Lung microvascular endothelial cell (primary cell): Measurements from ENCODE around the gene PARP3. TPM values are rescaled to one million over a fixed set of nuclear protein-coding genes. Genes with fewer than 3 reads are reported as not detected.
"Not testable (repeated sequence)": the region's sequence is repeated elsewhere in the genome, so short reads cannot be mapped to it uniquely, and the experiment has no call there.

Source experiments
- DNase-seq, 2 donors: peaks; one replicate each; pipeline versions ENCODE4 v3.0.0 to v3.0.0-alpha.2; 2010; ENCODE audit warnings: low read depth in 2 of 2
- total RNA-seq: library from RNA; depleted of rRNA; stranded (reverse); fragments of >200 nt; gene quantifications from 2 replicates; pipeline ENCODE4 v1.2.1, GENCODE V29; 2014

PARP3 gene
- 4.6 and 7.4 TPM in 2 replicates for total RNA-seq

DNA sequence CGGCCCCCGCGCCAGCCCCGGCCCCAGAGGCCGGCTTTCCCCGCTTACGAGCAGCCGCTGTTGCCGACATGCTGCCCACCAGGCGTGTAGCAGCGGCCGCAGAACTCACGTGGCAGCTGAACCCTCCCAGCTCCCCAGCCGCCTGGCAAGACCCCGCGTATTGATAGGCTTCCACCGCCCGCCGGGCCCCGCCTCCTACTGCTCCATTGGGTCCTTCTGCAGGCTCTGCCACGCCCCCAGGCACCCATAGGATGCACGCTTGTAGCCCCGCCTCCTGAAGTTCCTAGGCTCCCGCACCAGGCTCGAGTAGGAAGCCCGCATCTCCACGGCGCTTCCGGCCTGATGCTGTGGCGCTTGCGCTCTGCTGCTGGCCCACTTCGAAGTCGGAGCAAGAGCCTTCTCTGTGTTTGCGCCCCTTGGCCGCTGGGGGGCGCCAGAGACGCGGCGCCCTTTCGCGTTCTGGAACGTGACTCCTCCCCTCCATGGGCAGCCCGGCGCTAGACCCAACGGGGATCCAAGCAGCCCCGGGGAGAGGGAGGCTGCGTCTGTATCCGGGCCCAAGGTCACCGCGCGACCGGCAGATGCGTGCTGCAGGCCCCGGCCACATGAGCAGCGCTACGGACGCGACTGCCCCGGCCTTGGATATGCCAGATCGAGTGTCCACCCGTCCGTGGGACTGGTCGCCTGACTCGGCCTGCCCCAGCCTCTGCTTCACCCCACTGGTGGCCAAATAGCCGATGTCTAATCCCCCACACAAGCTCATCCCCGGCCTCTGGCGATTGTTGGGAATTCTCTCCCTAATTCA is at the start of gene PARP3, which contains the start of gene RRP9:
Gene PARP3 (plus strand): TSS at position 566 of the 805 bp plus-strand sequence. CDS start 993 bp downstream, outside the sequence.
Gene RRP9 (minus strand): TSS at position 107 of the 805 bp plus-strand sequence. CDS start 37 bp downstream, at position 70.
- DNase-seq: peak; percentile 100

- DNase-seq: no peak
These were observed 47.8 kb upstream of the PARP3 start for GRCh38 chr3:51894391-51894790.

GRCh38 chr3:51894939-51895338 is 47.2 kb upstream of the PARP3 start:
- no peak for DNase-seq

GRCh38 chr3:51896607-51897305 is 45.4 kb upstream of the PARP3 start:
- DNase-seq: no peak

- DNase-seq: no peak
These were observed 44.8 kb upstream of the PARP3 start for GRCh38 chr3:51897391-51897790.

- DNase-seq: not testable (repeated sequence)
These were observed 42.1 kb upstream of the PARP3 start for GRCh38 chr3:51900043-51900442.

DNA sequence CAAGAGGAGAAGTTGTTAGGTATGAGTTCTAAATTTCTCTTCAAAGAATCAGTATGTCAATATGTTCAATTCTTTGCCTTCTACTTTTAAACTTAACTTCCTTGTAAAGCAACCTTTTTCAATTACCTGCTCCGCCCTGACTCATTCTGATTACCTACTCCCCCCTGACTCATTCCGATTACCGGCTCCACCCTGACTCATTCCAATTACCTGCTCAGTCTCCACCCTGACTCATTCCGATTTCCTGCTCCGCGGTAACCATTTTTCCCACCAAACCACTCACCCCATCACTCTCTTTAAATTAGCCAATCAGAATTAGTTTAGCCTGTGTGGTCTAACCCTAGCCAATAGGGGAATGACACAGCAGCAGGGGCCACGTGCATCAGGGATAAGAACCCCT is 39.8 kb upstream of the PARP3 start:
- not testable (repeated sequence) for DNase-seq

DNA sequence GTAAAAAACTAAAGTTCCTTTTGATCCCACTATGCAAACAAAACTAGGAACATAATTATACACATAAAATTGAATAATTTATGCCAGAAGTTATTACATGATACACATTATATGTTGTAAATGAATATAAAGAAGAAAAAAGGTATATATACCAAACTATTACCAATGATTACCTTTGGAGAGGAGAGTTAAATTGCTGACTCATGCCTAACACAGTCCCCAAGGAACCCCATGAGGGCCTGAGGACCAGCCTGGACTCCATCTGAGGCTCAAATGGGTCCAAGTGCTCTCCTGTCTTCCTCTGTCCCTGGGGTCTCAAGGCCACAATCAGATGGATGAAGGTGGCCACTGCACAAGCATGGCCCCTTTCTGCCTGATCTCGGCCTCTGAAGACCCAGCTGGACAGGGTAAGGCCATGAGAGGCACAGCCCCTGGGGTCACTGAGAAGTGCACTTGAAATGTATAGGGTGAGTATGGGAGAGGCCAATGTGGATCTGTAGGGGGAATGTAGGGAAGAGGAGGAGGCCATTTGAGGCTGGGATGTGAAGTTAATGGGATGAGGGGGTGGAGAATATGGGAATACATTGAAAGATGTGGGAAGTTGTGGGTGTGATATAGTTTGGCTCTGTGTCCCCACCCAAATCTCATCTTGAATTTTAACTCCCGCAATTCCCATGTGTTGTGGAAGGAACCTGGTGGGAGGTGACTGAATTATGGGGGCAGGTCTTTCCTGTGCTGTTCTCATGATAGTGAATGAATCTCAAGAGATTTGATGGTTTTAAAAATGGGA is 37.9 kb upstream of the PARP3 start:
- no peak for DNase-seq

GRCh38 chr3:51908026-51908425 is 34.1 kb upstream of the PARP3 start:
- no peak for DNase-seq

GRCh38 chr3:51916418-51916817 is 25.7 kb upstream of the PARP3 start:
- DNase-seq: no peak

DNA sequence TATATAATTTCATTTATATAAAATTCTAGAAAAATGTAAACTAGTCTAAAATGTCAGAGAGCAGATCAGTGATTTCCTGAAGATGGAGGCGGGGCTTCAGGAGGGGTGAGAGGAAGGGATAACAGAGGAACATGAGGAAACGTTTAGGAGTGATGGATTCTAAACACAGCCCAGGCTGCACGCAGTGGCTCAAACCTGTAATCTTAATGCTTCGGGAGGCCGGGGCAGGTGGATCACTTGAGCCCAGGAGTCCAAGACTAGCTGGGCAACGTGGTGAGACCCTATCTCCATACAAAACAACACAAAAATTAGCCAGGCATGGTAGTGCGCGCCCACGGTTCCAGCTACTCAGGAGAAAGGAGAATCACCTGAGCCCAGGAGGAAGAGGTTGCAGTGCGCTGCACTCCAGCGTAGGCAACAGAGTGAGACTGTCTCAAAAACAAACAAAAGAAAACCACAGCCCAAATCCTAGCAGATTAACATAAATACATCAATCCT is 21.0 kb upstream of the PARP3 start:
- DNase-seq: no peak

DNA sequence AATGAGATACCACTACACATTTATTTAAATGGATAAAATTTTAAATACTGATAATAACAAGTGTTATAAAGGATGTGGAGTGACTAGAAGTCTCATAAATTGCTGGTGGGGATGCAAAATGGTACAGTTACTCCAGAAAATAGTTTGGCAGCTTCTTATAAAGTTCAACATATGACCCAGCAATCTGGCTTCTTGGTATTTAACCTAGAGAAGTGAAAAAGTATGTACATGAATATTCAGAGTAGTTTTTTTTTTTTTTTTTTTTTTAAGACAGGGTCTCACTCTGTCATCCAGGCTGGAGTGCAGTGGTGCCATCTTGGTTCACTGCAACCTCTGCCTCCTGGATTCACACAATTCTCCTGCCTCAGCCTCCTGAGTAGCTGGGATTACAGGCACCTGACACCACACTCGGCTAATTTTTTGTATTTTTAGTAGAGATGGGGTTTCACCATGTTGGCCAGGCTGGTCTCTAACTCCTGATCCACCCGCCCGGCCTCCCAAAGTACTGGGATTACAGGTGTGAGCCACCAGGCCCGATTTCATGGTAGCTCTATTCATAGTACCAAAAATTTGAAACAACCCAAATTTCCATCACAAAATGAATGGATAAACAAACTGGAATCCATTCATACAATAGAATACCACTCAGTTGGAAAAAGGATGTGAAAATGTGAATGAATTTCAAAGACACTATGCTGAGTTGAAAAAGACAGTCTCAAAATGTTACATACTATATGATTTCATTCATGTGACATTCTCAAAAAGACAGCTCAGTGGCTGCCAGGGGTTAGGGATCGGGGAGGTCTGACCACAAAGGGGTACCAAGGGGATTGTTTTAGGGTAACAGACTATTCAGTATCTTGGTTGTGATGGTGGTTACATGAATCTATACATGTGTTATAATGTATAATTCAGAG is 14.8 kb upstream of the PARP3 start:
- no peak for DNase-seq

DNA sequence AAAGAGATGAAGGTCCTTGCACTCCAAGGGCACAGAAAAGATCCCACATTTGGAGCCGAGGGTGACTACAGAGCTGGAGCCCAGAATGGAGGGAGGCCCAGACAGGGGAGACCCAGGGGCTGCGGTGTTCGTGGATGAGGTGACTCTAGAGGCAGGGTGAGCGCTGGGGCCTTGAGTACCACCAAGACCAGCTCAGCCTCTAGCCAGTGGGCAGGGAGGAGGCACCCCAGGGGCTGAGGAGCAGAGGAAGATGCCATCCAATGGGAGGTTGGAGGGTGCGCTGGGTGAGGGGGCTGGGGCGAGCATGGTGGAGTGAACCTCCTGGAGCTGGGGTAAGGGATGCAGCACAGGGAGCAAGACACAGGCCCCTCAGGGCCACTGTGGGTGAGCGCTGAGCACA is 13.7 kb upstream of the PARP3 start:
- no peak for DNase-seq

DNA sequence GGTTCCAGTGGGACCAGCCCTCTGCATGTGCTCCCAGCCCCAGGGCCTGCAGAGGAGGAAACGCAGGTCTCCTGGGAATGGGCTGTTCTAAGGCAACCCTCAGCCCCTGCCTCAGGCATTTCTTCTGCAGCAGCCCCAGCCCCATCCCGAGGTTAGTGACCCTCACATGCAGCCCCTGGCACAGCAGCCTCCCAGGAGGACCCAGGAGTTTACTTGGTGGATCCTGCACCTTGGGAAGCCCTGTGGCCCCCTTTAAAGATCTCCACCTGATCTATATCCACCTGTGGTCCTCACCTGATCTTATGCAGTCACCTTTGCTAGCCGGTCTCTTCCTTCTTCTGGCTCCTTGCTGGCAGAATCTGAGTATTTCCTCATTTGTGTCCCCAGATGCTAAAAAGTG is 13.2 kb upstream of the PARP3 start:
- DNase-seq: not testable (repeated sequence)

- DNase-seq: no peak
These were observed 12.7 kb upstream of the PARP3 start for GRCh38 chr3:51929420-51930003.

- DNase-seq: no peak
These were observed 11.7 kb upstream of the PARP3 start for GRCh38 chr3:51930439-51930838.

DNA sequence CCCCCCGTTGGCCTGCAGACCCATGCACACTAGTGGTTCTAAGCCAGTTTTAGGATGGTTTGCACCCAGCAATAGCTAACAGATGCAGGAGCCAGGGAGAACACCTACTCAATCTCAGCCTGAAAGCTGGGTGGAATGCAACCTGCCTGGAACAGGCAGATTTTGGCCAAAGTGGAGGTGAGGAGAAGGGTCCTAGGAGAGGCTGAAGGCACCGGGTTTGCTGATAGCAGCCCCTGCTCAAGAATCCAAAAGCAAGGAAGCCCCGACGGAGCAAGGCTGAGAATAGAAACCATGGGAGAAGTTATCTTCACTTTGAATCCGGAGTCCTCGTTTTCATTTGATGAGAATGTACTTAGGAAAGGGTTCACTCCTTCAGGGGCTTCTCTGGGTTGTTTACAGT is 10.4 kb upstream of the PARP3 start:
- no peak for DNase-seq

GRCh38 chr3:51932471-51933370 is 9.4 kb upstream of the PARP3 start:
- no peak for DNase-seq

DNA sequence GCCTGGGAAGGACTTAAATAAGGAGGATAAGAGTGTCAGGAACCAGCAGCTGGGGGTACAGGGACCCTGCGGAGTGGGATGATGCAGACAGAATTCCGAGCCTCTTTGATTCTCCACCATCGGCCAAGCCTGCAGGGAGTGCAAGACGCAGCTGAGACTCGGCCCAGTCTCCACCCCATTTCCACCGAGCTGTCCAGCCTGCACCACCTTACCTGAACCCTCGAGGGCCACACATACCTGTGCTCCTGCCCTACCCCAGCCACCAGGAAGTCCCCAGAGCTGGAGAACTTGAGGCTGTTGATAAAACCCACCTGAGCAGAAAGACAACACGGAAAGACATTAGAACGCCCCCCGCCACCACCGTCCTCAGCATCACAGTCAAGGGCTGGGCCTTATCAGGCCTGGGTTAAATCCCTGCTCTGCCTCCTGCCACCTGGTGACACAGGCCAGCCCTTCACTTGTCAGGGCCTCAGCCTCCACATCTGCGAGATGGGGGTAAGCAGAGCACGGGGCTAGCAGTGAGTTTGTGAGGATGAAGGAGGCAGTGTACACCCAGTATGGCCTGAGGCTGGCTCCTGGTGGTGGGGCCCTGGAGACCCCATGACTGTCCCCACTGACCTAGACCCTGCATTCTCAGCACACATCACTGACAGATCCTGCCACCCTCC is 8.6 kb upstream of the PARP3 start:
- no peak for DNase-seq
